H54 (cell line): ENCODE results near the gene SLC27A6.
"Not testable (repeated sequence)": the region's sequence is repeated elsewhere in the genome, so short reads cannot be mapped to it uniquely, and the experiment has no call there.

Experiments used
- DNase-seq: peaks from one replicate; pipeline ENCODE4 v3.0.0; 2011; ENCODE audit warnings: low spot score, mixed read lengths; ENCODE audit not compliant: insufficient read length
- FAIRE-seq: peaks from 3 replicates; lab custom pipeline; 2011; peaks lifted over from hg19 to GRCh38; lab: Jason Lieb, UNC
- POLR2A ChIP-seq: IDR thresholded peaks from 2 replicates; pipeline ENCODE4 v1.6.1; 2011; ENCODE audit warnings: low read depth, mild to moderate bottlenecking, low read length

The SLC27A6 gene

GRCh38 chr5:128965011-128965637 is at the start of gene SLC27A6:
Gene SLC27A6, plus strand, starts transcription at chr5:128965488. Its CDS starts 650 bp downstream, at chr5:128966138.
- DNase-seq (no peak), FAIRE-seq (no peak)
- no peak for TF ChIP-seq POLR2A

GRCh38 chr5:128919542-128919941 is 45.7 kb upstream of the SLC27A6 start:
- TF ChIP-seq POLR2A = no peak
- no peak for FAIRE-seq
- no peak for DNase-seq

- DNase-seq = no peak
- no peak for TF ChIP-seq POLR2A
- no peak for FAIRE-seq
Observed at GRCh38 chr5:128920345-128921215, 44.7 kb upstream of the SLC27A6 start.

GRCh38 chr5:128924299-128924698 is 41.0 kb upstream of the SLC27A6 start:
- FAIRE-seq (no peak), DNase-seq (no peak)
- TF ChIP-seq POLR2A = no peak

GRCh38 chr5:128925973-128926372 is 39.3 kb upstream of the SLC27A6 start:
- no peak for FAIRE-seq
- no peak for TF ChIP-seq POLR2A
- DNase-seq = no peak

GRCh38 chr5:128927644-128928043 is 37.6 kb upstream of the SLC27A6 start:
- no peak for FAIRE-seq

GRCh38 chr5:128932232-128932631 is 33.1 kb upstream of the SLC27A6 start:
- not testable (repeated sequence) for FAIRE-seq, DNase-seq

More at GRCh38 chr5:128927644-128928043, 37.6 kb upstream of the SLC27A6 start:
- no peak for TF ChIP-seq POLR2A
- DNase-seq = no peak

GRCh38 chr5:128943100-128943499 is 22.2 kb upstream of the SLC27A6 start:
- DNase-seq, FAIRE-seq: not testable (repeated sequence)

- TF ChIP-seq POLR2A = no peak
- no peak for FAIRE-seq
- no peak for DNase-seq
Observed at GRCh38 chr5:128949847-128950546, 15.3 kb upstream of the SLC27A6 start.

GRCh38 chr5:128951301-128951700 is 14.0 kb upstream of the SLC27A6 start:
- DNase-seq, FAIRE-seq: not testable (repeated sequence)

GRCh38 chr5:128956164-128956563 is 9.1 kb upstream of the SLC27A6 start:
- TF ChIP-seq POLR2A = no peak
- DNase-seq (no peak), FAIRE-seq (no peak)

- no peak for TF ChIP-seq POLR2A
- FAIRE-seq = no peak
- DNase-seq = no peak
Observed at GRCh38 chr5:128962211-128962610, 3.1 kb upstream of the SLC27A6 start.

- no peak for DNase-seq
- no peak for TF ChIP-seq POLR2A
- no peak for FAIRE-seq
Observed at GRCh38 chr5:128965638-128966302, 482 bp downstream of the SLC27A6 start.

GRCh38 chr5:128966375-128966774 is 1.1 kb downstream of the SLC27A6 start:
- no peak for FAIRE-seq
- TF ChIP-seq POLR2A = no peak
- no peak for DNase-seq
